H9 (cell line): ENCODE data around the gene CD53. TPM values are rescaled to one million over a fixed set of nuclear protein-coding genes. Genes with fewer than 3 reads are reported as not detected.

Source experiments
- DNase-seq: peaks from one replicate; pipeline ENCODE4 v3.0.0-alpha.2; 2017
- H2AFZ ChIP-seq: one replicate; pipeline ENCODE4 v1.6.1; 2013; ENCODE audit warnings: mild to moderate bottlenecking, low read length, control low read depth, moderate library complexity
- H2AK5ac ChIP-seq: 2 replicates; pipeline ENCODE4 v1.6.1; 2013; ENCODE audit warnings: low read length, control low read depth, mixed read lengths; ENCODE audit not compliant: insufficient read length
- H2BK120ac ChIP-seq: one replicate; pipeline ENCODE4 v1.6.1; 2013; ENCODE audit warnings: low read depth, mild to moderate bottlenecking, low read length, control low read depth, inconsistent platforms; ENCODE audit not compliant: poor library complexity, severe bottlenecking
- H2BK12ac ChIP-seq: 2 replicates; pipeline ENCODE4 v1.6.1; 2013; ENCODE audit warnings: low read length, control low read depth, mixed read lengths, low read depth; ENCODE audit not compliant: insufficient read length
- H2BK15ac ChIP-seq: 2 replicates; pipeline ENCODE4 v1.6.1; 2013; ENCODE audit warnings: low read depth, low read length, control low read depth
- H2BK20ac ChIP-seq: one replicate; pipeline ENCODE4 v1.6.1; 2013; ENCODE audit warnings: low read depth, mild to moderate bottlenecking, low read length, control low read depth, inconsistent platforms; ENCODE audit not compliant: poor library complexity, severe bottlenecking
- H2BK5ac ChIP-seq: 2 replicates; pipeline ENCODE4 v1.6.1; 2013; ENCODE audit warnings: low read length, control low read depth, mixed read lengths; ENCODE audit not compliant: insufficient read length
- H3K14ac ChIP-seq: 2 replicates; pipeline ENCODE4 v1.6.1; 2013; ENCODE audit warnings: low read length, control low read depth; ENCODE audit not compliant: insufficient read depth
- H3K18ac ChIP-seq: 2 replicates; pipeline ENCODE4 v1.6.1; 2013; ENCODE audit warnings: low read depth, mild to moderate bottlenecking, mixed read lengths, low read length, control low read depth; ENCODE audit not compliant: insufficient read length
- H3K23ac ChIP-seq: 2 replicates; pipeline ENCODE4 v1.6.1; 2013; ENCODE audit warnings: low read length, control low read depth, mixed read lengths, low read depth; ENCODE audit not compliant: insufficient read length
- H3K23me2 ChIP-seq: 2 replicates; pipeline ENCODE4 v1.6.1; 2013; ENCODE audit warnings: low read depth, mild to moderate bottlenecking, mixed read lengths, low read length, control low read depth; ENCODE audit not compliant: insufficient read length, poor library complexity, severe bottlenecking
- H3K27ac ChIP-seq: 2 replicates; pipeline ENCODE4 v1.5.1; 2013; ENCODE audit warnings: low read length, control low read depth, mixed read lengths, low read depth; ENCODE audit not compliant: insufficient read length
- H3K27me3 ChIP-seq: 2 replicates; pipeline ENCODE4 v1.6.1; 2013; ENCODE audit warnings: low read length, control low read depth, inconsistent platforms; ENCODE audit not compliant: insufficient read depth
- H3K4ac ChIP-seq: 2 replicates; pipeline ENCODE4 v1.6.1; 2013; ENCODE audit warnings: low read depth, mild to moderate bottlenecking, control low read depth, inconsistent platforms, low read length, moderate library complexity
- H3K4me1 ChIP-seq: 2 replicates; pipeline ENCODE4 v1.6.1; 2013; ENCODE audit warnings: low read length, control low read depth, inconsistent platforms; ENCODE audit not compliant: insufficient read depth
- H3K4me2 ChIP-seq: 2 replicates; pipeline ENCODE4 v1.6.1; 2013; ENCODE audit warnings: low read length, control low read depth, mixed read lengths; ENCODE audit not compliant: insufficient read length, insufficient read depth
- H3K56ac ChIP-seq: 2 replicates; pipeline ENCODE4 v1.6.1; 2013; ENCODE audit warnings: low read depth, mild to moderate bottlenecking, mixed read lengths, low read length, control low read depth; ENCODE audit not compliant: insufficient read length
- H3K79me1 ChIP-seq: 2 replicates; pipeline ENCODE4 v1.6.1; 2013; ENCODE audit warnings: low read depth, mild to moderate bottlenecking, moderate library complexity, low read length, control low read depth, inconsistent platforms; ENCODE audit not compliant: insufficient read depth, poor library complexity, severe bottlenecking
- H3K79me2 ChIP-seq: 2 replicates; pipeline ENCODE4 v1.6.1; 2013; ENCODE audit warnings: low read length, control low read depth, inconsistent platforms; ENCODE audit not compliant: insufficient read depth
- H3K9ac ChIP-seq: 2 replicates; pipeline ENCODE4 v1.6.1; 2013; ENCODE audit warnings: low read length, control low read depth, mixed read lengths; ENCODE audit not compliant: insufficient read length; ENCODE audit errors: extremely low read depth
- H3K9me3 ChIP-seq: one replicate; pipeline ENCODE4 v1.6.1; 2013; ENCODE audit warnings: low read depth, low read length, inconsistent platforms; ENCODE audit not compliant: control insufficient read depth
- H3T11ph ChIP-seq: one replicate; pipeline ENCODE4 v1.6.1; 2013; ENCODE audit warnings: mild to moderate bottlenecking, low read length, control low read depth, inconsistent platforms
- H4K20me1 ChIP-seq: one replicate; pipeline ENCODE4 v1.6.1; 2013; ENCODE audit not compliant: control insufficient read depth, insufficient read length, insufficient read depth
- H4K5ac ChIP-seq: 2 replicates; pipeline ENCODE4 v1.6.1; 2013; ENCODE audit warnings: low read depth, mild to moderate bottlenecking, mixed read lengths, low read length, control low read depth; ENCODE audit not compliant: insufficient read length
- H4K8ac ChIP-seq: replicated peaks from 2 replicates; pipeline ENCODE4 v1.6.1; 2013; ENCODE audit warnings: low read length, control low read depth, mixed read lengths, low read depth; ENCODE audit not compliant: insufficient read length
- H4K91ac ChIP-seq: 2 replicates; pipeline ENCODE4 v1.6.1; 2013; ENCODE audit warnings: low read depth, mild to moderate bottlenecking, moderate library complexity, mixed read lengths, low read length, control low read depth; ENCODE audit not compliant: insufficient read length
- H3K27ac Mint-ChIP-seq, 3 experiments: 2 replicates in 2 of 3; 3 replicates in 1 of 3; pipeline ENCODE4 v1.8.0; 2020 to 2021; ENCODE audit warnings: mixed read lengths in 3 of 3, mild to moderate bottlenecking in 1 of 3, moderate library complexity in 1 of 3
- H3K27me3 Mint-ChIP-seq: 2 replicates; pipeline ENCODE4 v1.8.0; 2021; ENCODE audit warnings: low read depth, mild to moderate bottlenecking, moderate library complexity, mixed read lengths
- H3K36me3 Mint-ChIP-seq, 3 experiments: 2 replicates in 2 of 3; 3 replicates in 1 of 3; pipeline ENCODE4 v1.8.0; 2020 to 2021; ENCODE audit warnings: low read depth in 3 of 3, mixed read lengths in 3 of 3; ENCODE audit not compliant: insufficient read depth in 1 of 3
- H3K4me1 Mint-ChIP-seq, 2 experiments: 2 replicates each; pipeline ENCODE4 v1.8.0; 2020; ENCODE audit warnings: mixed read lengths in 2 of 2
- H3K4me3 Mint-ChIP-seq, 2 experiments: 2 replicates in 1 of 2; 3 replicates in 1 of 2; pipeline ENCODE4 v1.8.0; 2020 to 2021; ENCODE audit warnings: mild to moderate bottlenecking in 2 of 2, mixed read lengths in 2 of 2, moderate library complexity in 1 of 2
- H3K9me3 Mint-ChIP-seq, 2 experiments: 2 replicates in 1 of 2; 3 replicates in 1 of 2; pipeline ENCODE4 v1.8.0; 2020; ENCODE audit warnings: mild to moderate bottlenecking in 2 of 2, mixed read lengths in 2 of 2, moderate library complexity in 1 of 2
- CTCF ChIP-seq: fragments of 200-600 bp; sonication (generic); conservative IDR thresholded peaks from 3 replicates; pipeline ENCODE4 v1.8.0; 2021; ENCODE audit warnings: antibody characterized with exemption, mild to moderate bottlenecking
- WGBS: extraction: QIAGEN DNeasy Blood & Tissue Kit; methylation state at CpG from one replicate; pipeline ENCODE4 v1.1.7; 2013; ENCODE audit warnings: missing lambda C conversion rate, low lambda C conversion rate, mixed read lengths; ENCODE audit not compliant: insufficient read length; ENCODE audit errors: extremely low coverage; 5-methylcytosine and 5-hydroxymethylcytosine counted together
- total RNA-seq: library from RNA; stranded (reverse); gene quantifications from 2 replicates; pipeline ENCODE4 v1.2.1, GENCODE V29; 2021

The CD53 gene
- total RNA-seq, 1 experiment from 2014 or later = 0.15 TPM

GRCh38 chr1:110897681-110898080 is 24.7 kb downstream of the CD53 start:
- no peaks in the 10 kb centered on the region for H3K79me2 ChIP-seq
- H4K8ac ChIP-seq = no peak overlapping the region
- H2BK15ac ChIP-seq = no peak overlapping the region
- WGBS = no CpG with 5 or more reads among the region's 2 CpGs
- H3K9ac ChIP-seq = no peak overlapping the region
- no peak for DNase-seq
- Mint-ChIP-seq H3K9me3 (peaks cover 7 to 11% of the 10 kb centered on the region in 2 experiments; a peak in 3 of 5 replicates), H3K27me3 (no peaks in the 10 kb centered on the region; the same call in 1 of the 2 replicates), H3K4me3 (no peak overlapping the region), H3K4me1 (no peaks in the 10 kb centered on the region; a peak in 1 of 4 replicates), H3K36me3 (no peaks in the 10 kb centered on the region), H3K27ac (no peak overlapping the region)
- no peaks in the 10 kb centered on the region for H3K27me3 ChIP-seq
- H2BK12ac ChIP-seq = no peak overlapping the region
- H3T11ph ChIP-seq = no peak overlapping the region
- H3K14ac ChIP-seq = no peak overlapping the region
- no peak overlapping the region for H2AK5ac ChIP-seq
- H4K91ac ChIP-seq = no peak overlapping the region
- H4K20me1 ChIP-seq = no peaks in the 10 kb centered on the region
- no peaks in the 10 kb centered on the region for H3K79me1 ChIP-seq
- no peak overlapping the region for H2BK5ac ChIP-seq
- no peaks in the 10 kb centered on the region for H3K9me3 ChIP-seq
- no peak overlapping the region for H3K23ac ChIP-seq
- TF ChIP-seq CTCF = no peak
- H3K4ac ChIP-seq = no peak overlapping the region
- no peak overlapping the region for H3K27ac ChIP-seq
- no peak overlapping the region for H2BK20ac ChIP-seq
- no peaks in the 10 kb centered on the region for H3K23me2 ChIP-seq
- H2BK120ac ChIP-seq = no peak overlapping the region
- H2AFZ ChIP-seq = no peak overlapping the region
- H3K18ac ChIP-seq = no peak overlapping the region
- no peak overlapping the region for H3K4me2 ChIP-seq
- no peaks in the 10 kb centered on the region for H3K4me1 ChIP-seq
- H4K5ac ChIP-seq = no peak overlapping the region
- no peak overlapping the region for H3K56ac ChIP-seq
